HepG2 (cell line): ENCODE measurements around the gene PHACTR1. TPM values are rescaled to one million over a fixed set of nuclear protein-coding genes. Genes with fewer than 3 reads are reported as not detected.

Source experiments
- ATAC-seq: fragments of 200-7000 bp; cut with Tn5 transposase; 3 replicates; pipeline ENCODE4 v1.9.1; 2020; ENCODE audit warnings: mild to moderate bottlenecking, moderate library complexity
- BruUV-seq: library from RNA; stranded (reverse); fragments of 400-500 nt; replicated peaks from 2 replicates; lab custom pipeline; 2021; lab: Mats Ljungman, UMichigan
- CTCF ChIA-PET: fragments of 300-600 bp; formaldehyde crosslinking; extraction: SDS; loops from one replicate; lab custom pipeline; 2021; ENCODE audit warnings: low total read pairs, inconsistent platforms, low intra/inter-chr PET ratio; lab: Yijun Ruan, JAX
- POLR2A ChIA-PET: fragments of 350-600 bp; sonication (Branson Sonifier 250); formaldehyde crosslinking; loops from one replicate; lab custom pipeline; 2020; ENCODE audit warnings: antibody characterized with exemption, inconsistent platforms; lab: Yijun Ruan, JAX
- DNase-seq: peaks from one replicate; pipeline ENCODE4 v3.0.0-alpha.2; 2015; ENCODE audit warnings: low spot score
- FAIRE-seq: peaks from 3 replicates; lab custom pipeline; 2011; peaks lifted over from hg19 to GRCh38; lab: Jason Lieb, UNC
- H2AFZ ChIP-seq: one replicate; pipeline ENCODE4 v1.6.1; 2011; ENCODE audit warnings: low read length, inconsistent platforms
- H3K27ac ChIP-seq: fragments of 300-600 bp; 3 replicates; pipeline ENCODE4 v1.8.0; 2011; ENCODE audit warnings: mixed run types, mild to moderate bottlenecking, mixed read lengths, low read length, inconsistent platforms; ENCODE audit not compliant: insufficient read depth; ENCODE audit errors: extremely low read length
- H3K27me3 ChIP-seq, 2 experiments: fragments of 200-600 bp in 1 of 2; 2 replicates in 1 of 2; 3 replicates in 1 of 2; pipeline versions ENCODE4 v1.6.0 to v1.8.0; 2011; ENCODE audit warnings: low read length in 2 of 2, mild to moderate bottlenecking in 2 of 2, moderate library complexity in 2 of 2, inconsistent platforms in 1 of 2; ENCODE audit not compliant: insufficient read depth in 2 of 2, control insufficient read depth in 1 of 2
- H3K36me3 ChIP-seq, 2 experiments: fragments of 200-600 bp in 1 of 2; replicated peaks in 1 of 2; 2 replicates in 1 of 2; 3 replicates in 1 of 2; pipeline versions ENCODE4 v1.5.1 to v1.8.0; 2011; ENCODE audit warnings: low read length in 2 of 2, inconsistent platforms in 1 of 2; ENCODE audit not compliant: insufficient read depth in 2 of 2, control insufficient read depth in 1 of 2
- H3K4me1 ChIP-seq: 2 replicates; pipeline ENCODE4 v1.5.1; 2012; ENCODE audit warnings: low read length, inconsistent platforms; ENCODE audit not compliant: insufficient read depth
- H3K4me2 ChIP-seq: 2 replicates; pipeline ENCODE4 v1.6.0; 2011; ENCODE audit warnings: low read depth, low read length, inconsistent platforms
- H3K4me3 ChIP-seq, 3 experiments: fragments of 200-600 bp in 1 of 3; sonication (generic), shearing (Covaris generic) in 1 of 3; replicated peaks in 1 of 3; 2 replicates each; pipeline ENCODE4 v1.5.1; 2011 to 2016; ENCODE audit warnings: low read length in 3 of 3, inconsistent platforms in 2 of 3, low read depth in 2 of 3, mild to moderate bottlenecking in 2 of 3, control low read depth in 1 of 3, mixed read lengths in 1 of 3; ENCODE audit not compliant: insufficient read depth in 1 of 3
- H3K79me2 ChIP-seq: one replicate; pipeline ENCODE4 v1.6.1; 2011; ENCODE audit warnings: low read length, inconsistent platforms; ENCODE audit not compliant: insufficient read depth
- H3K9ac ChIP-seq: 2 replicates; pipeline ENCODE4 v1.6.0; 2011; ENCODE audit warnings: mild to moderate bottlenecking, low read depth, low read length, inconsistent platforms; ENCODE audit not compliant: insufficient read depth
- H3K9me3 ChIP-seq: 2 replicates; pipeline ENCODE4 v1.5.1; 2012; ENCODE audit warnings: mild to moderate bottlenecking, low read length
- H4K20me1 ChIP-seq: 2 replicates; pipeline ENCODE4 v1.6.0; 2011; ENCODE audit warnings: inconsistent platforms, mild to moderate bottlenecking, low read length, moderate library complexity; ENCODE audit not compliant: insufficient read depth
- ATF6 ChIP-seq: sonication (generic); formaldehyde crosslinking; conservative IDR thresholded peaks from 2 replicates; pipeline ENCODE4 v1.4.0; 2020; ENCODE audit warnings: missing genetic modification reagents
- FOXO1 ChIP-seq: sonication (generic); formaldehyde crosslinking; IDR thresholded peaks from 2 replicates; pipeline ENCODE4 v1.4.0; 2020; ENCODE audit warnings: missing genetic modification reagents
- NR2F2 ChIP-seq: IDR thresholded peaks from 2 replicates; pipeline ENCODE4 v1.6.1; 2012; ENCODE audit warnings: low read depth, inconsistent platforms, borderline replicate concordance
- PHF8 ChIP-seq: sonication (generic); formaldehyde crosslinking; IDR thresholded peaks from 2 replicates; pipeline ENCODE4 v1.5.0; 2020; ENCODE audit warnings: missing genetic modification reagents
- RERE ChIP-seq: IDR thresholded peaks from 2 replicates; pipeline ENCODE4 v1.6.1; 2016; ENCODE audit warnings: low read depth, missing genetic modification reagents, missing compliant biosample characterization
- RNF2 ChIP-seq: fragments of 450-650 bp; conservative IDR thresholded peaks from 2 replicates; pipeline ENCODE4 v1.6.1; 2016; ENCODE audit warnings: low read depth
- TFAP4 ChIP-seq: sonication (generic); IDR thresholded peaks from 2 replicates; pipeline ENCODE4 v1.6.1; 2016; ENCODE audit warnings: low read depth, borderline replicate concordance
- TRIM24 ChIP-seq: sonication (generic); formaldehyde crosslinking; IDR thresholded peaks from 2 replicates; pipeline ENCODE4 v1.8.0; 2022; ENCODE audit warnings: mild to moderate bottlenecking, missing genetic modification reagents
- TSC22D2 ChIP-seq: sonication (generic); formaldehyde crosslinking; IDR thresholded peaks from 2 replicates; pipeline ENCODE4 v1.5.1; 2020; ENCODE audit warnings: missing genetic modification reagents, mild to moderate bottlenecking, borderline replicate concordance
- ZNF468 ChIP-seq: sonication (generic); formaldehyde crosslinking; IDR thresholded peaks from 2 replicates; pipeline ENCODE4 v1.8.0; 2022; ENCODE audit warnings: mild to moderate bottlenecking, moderate library complexity, missing genetic modification reagents
- ZNF607 ChIP-seq: sonication (generic); formaldehyde crosslinking; IDR thresholded peaks from 2 replicates; pipeline ENCODE4 v1.5.1; 2020; ENCODE audit warnings: missing genetic modification reagents, mild to moderate bottlenecking, borderline replicate concordance
- WGBS: methylation state at CpG from one replicate; pipeline ENCODE4 v1.1.6; 2017; ENCODE audit warnings: low lambda C conversion rate; 5-methylcytosine and 5-hydroxymethylcytosine counted together
- in situ Hi-C: cut with HindIII; loops from 2 replicates; pipeline ENCODE4 v1.10.0; 2017; ENCODE audit warnings: low pct_unique_long_range_greater_than_20kb; ENCODE audit not compliant: extremely low pct_ligation_motif_present
- intact Hi-C: fragments of 100-400 bp; cut with micrococcal nuclease; formaldehyde crosslinking; loops from one replicate; pipeline ENCODE4 v1.10.0; 2022; ENCODE audit not compliant: unreplicated experiment
- polyA plus RNA-seq, 8 experiments: library from polyadenylated mRNA; depleted of rRNA in 3 of 8; stranded (reverse) in 7 of 8; unstranded in 1 of 8; fragments of >200 nt; fragmentation: Illumina TruSeq in 4 of 8; extraction: Trizol in 4 of 8; gene quantifications; 2 replicates each; pipeline versions ENCODE4 v1.2.1 to v1.2.3, GENCODE V29; 2011 to 2016; ENCODE audit warnings: low read depth in 4 of 8, missing spikeins in 1 of 8, mixed read lengths in 1 of 8; ENCODE audit not compliant: insufficient read depth in 1 of 8
- total RNA-seq, 5 experiments: library from RNA; depleted of rRNA; stranded (reverse); fragments of >200 nt; fragmentation: Illumina TruSeq; extraction: Trizol; gene quantifications; 2 replicates each; pipeline ENCODE4 v1.2.3, GENCODE V29; 2016; ENCODE audit warnings: low read depth in 1 of 5
- TF ChIP-seq, protein P1 (sequence below), 2 experiments: sonication (generic) in 1 of 2; formaldehyde crosslinking in 1 of 2; IDR thresholded peaks; 2 replicates each; pipeline versions ENCODE4 v1.4.0 to v1.6.1; 2018 to 2020; ENCODE audit warnings: missing genetic modification reagents in 2 of 2, borderline replicate concordance in 1 of 2, low read depth in 1 of 2, mild to moderate bottlenecking in 1 of 2, missing biosample characterization in 1 of 2
- TF ChIP-seq, protein P2 (sequence below): IDR thresholded peaks from 2 replicates; pipeline ENCODE4 v1.6.1; 2012; ENCODE audit warnings: low read depth, low read length, improper control_type of control experiment

PHACTR1 gene
- total and polyA plus RNA-seq, 2 of the 13 experiments (the other 11 are each of a cell fraction or from before 2014, with no cell fraction given), result 0.09 TPM; not detected in 1

DNA sequence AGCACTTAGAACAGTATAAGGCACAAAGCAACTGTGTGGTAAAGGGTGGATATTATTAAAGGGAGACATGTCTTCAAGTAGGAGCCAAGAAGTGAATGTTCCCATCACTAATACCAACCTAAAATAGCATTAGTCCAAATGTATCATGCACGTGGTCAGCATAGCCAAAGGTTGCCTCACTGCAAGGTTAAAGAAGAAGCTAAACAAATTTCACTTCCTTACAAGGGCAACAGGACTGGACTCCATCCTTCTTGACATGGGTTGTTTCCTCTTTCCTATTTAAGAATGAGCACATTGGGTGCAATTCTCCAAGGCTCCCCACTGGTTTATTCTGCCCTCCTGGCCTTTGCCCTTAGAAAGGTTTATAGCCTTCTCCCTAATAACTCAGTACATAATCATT lies 186.7 kb downstream of the PHACTR1 start:
- Histone ChIP-seq H3K36me3 (no peaks in the 10 kb centered on the region), H3K4me2 (no peak overlapping the region), H3K27ac (no peak overlapping the region), H3K9me3 (no peaks in the 10 kb centered on the region), H3K9ac (no peak overlapping the region), H3K79me2 (no peaks in the 10 kb centered on the region), H2AFZ (no peak overlapping the region), H3K27me3 (peaks cover 0 to 22% of the 10 kb centered on the region in 2 experiments; a peak in 3 of 5 replicates), H3K4me1 (no peaks in the 10 kb centered on the region), H3K4me3 (no peak overlapping the region), H4K20me1 (no peaks in the 10 kb centered on the region)
- no peak for FAIRE-seq
- intact Hi-C loops (no loop called here), in situ Hi-C loops (loop anchor here (25.0 kb wide), 1 partner anchor 634 kb away; no protein-coding TSS in a partner anchor)
- no peak for ATAC-seq
- no TSS peak for BruUV-seq
- ChIA-PET CTCF (no interaction called here), POLR2A (no interaction called here)
- WGBS, result 0% methylated on average over 1 of the region's 1 CpG
- DNase-seq, result no peak
- no peak for TF ChIP-seq FOXO1 (CRISPR knock-in tag)
- TF ChIP-seq, protein P1, sequence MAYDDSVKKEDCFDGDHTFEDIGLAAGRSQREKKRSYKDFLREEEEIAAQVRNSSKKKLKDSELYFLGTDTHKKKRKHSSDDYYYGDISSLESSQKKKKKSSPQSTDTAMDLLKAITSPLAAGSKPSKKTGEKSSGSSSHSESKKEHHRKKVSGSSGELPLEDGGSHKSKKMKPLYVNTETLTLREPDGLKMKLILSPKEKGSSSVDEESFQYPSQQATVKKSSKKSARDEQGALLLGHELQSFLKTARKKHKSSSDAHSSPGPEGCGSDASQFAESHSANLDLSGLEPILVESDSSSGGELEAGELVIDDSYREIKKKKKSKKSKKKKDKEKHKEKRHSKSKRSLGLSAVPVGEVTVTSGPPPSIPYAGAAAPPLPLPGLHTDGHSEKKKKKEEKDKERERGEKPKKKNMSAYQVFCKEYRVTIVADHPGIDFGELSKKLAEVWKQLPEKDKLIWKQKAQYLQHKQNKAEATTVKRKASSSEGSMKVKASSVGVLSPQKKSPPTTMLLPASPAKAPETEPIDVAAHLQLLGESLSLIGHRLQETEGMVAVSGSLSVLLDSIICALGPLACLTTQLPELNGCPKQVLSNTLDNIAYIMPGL (CRISPR knock-in tag; IDR thresholded peaks at IDR 0.05; ENCODE audit: borderline replicate concordance in 1 of 2, low read depth in 1 of 2), result no peak
- no peak for TF ChIP-seq PHF8 (CRISPR knock-in tag)
- TF ChIP-seq RNF2, result no peak
- TF ChIP-seq NR2F2, result no peak
- TF ChIP-seq ZNF468 (CRISPR knock-in tag), result no peak
- TF ChIP-seq TRIM24 (CRISPR knock-in tag), result no peak
- TF ChIP-seq TFAP4, result no peak
- TF ChIP-seq TSC22D2 (CRISPR knock-in tag), result no peak
- no peak for TF ChIP-seq ATF6 (CRISPR knock-in tag)
- no peak for TF ChIP-seq ZNF607
- TF ChIP-seq, protein P2, sequence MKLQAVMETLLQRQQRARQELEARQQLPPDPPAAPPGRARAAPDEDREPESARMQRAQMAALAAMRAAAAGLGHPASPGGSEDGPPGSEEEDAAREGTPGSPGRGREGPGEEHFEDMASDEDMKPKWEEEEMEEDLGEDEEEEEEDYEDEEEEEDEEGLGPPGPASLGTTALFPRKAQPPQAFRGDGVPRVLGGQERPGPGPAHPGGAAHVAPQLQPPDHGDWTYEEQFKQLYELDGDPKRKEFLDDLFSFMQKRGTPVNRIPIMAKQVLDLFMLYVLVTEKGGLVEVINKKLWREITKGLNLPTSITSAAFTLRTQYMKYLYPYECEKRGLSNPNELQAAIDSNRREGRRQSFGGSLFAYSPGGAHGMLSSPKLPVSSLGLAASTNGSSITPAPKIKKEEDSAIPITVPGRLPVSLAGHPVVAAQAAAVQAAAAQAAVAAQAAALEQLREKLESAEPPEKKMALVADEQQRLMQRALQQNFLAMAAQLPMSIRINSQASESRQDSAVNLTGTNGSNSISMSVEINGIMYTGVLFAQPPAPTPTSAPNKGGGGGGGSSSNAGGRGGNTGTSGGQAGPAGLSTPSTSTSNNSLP, result no peak
- no peak for TF ChIP-seq RERE (CRISPR knock-in tag)
